Hematopoietic multipotent progenitor cell treated with erythropoietin and hydrocortisone succinate and interleukin-3 and kit ligand, for 15 days (in vitro differentiated cells): Measurements from ENCODE around the gene LRRC58.
"Not testable (repeated sequence)": the region's sequence is repeated elsewhere in the genome, so short reads cannot be mapped to it uniquely, and the experiment has no call there.

Source experiments
- DNase-seq: peaks from one replicate; pipeline ENCODE4 v3.0.0-alpha.2; 2015; ENCODE audit warnings: low spot score

The LRRC58 gene

GRCh38 chr3:120348991-120349854, at the start of gene LRRC58:
TSS of gene LRRC58 (minus strand) at chr3:120349354. CDS start at chr3:120349243, 111 bp downstream.
- DNase-seq: peak; percentile 88

DNA sequence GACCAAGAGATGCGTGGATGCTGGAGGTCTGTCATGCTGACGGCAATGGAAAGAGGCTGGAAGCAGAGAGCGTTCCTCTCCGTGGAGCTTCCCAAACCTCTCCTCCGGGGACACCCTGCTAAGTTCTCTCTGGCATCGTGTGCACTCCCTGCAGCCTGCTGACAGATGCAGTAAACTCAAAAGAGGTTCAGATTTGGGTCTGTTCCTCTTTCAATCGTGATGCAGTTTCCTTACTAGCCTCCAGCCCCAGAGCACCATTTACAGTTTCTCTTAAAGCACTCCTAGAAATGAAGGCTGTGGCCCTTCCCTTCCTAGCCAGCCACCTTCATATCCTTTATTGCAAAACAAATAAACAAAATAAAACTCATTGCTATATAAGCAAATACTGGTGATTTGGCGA, 47.3 kb upstream of the LRRC58 start:
- no peak for DNase-seq

DNA sequence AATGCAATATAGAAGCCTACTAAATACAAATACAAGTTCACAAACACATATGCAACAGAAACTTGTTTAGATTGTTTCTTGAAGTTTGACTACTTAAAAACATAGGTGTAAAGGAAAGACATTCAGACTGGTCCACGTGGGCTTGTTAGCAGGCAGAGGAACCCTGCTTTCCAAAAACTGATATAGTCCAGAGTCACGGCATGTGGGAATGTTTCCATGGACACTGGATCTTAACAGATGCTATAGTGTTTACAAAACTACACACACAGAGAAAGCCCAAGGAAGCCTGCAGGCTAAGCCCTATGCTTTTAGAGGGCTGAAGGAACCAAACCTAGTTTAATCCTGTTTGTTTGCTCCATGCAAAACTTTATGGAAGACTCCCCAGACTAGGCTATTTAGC, 45.2 kb upstream of the LRRC58 start:
- no peak for DNase-seq

GRCh38 chr3:120393761-120394160, 44.6 kb upstream of the LRRC58 start:
- DNase-seq: no peak

GRCh38 chr3:120393243-120393642, 44.1 kb upstream of the LRRC58 start:
- DNase-seq: no peak

GRCh38 chr3:120382941-120383447, 33.8 kb upstream of the LRRC58 start:
- DNase-seq: no peak

GRCh38 chr3:120381503-120381902, 32.3 kb upstream of the LRRC58 start:
- DNase-seq: no peak

- DNase-seq: not testable (repeated sequence)
Measured at GRCh38 chr3:120377948-120378347, 28.8 kb upstream of the LRRC58 start.

GRCh38 chr3:120370463-120370862, 21.3 kb upstream of the LRRC58 start:
- no peak for DNase-seq

DNA sequence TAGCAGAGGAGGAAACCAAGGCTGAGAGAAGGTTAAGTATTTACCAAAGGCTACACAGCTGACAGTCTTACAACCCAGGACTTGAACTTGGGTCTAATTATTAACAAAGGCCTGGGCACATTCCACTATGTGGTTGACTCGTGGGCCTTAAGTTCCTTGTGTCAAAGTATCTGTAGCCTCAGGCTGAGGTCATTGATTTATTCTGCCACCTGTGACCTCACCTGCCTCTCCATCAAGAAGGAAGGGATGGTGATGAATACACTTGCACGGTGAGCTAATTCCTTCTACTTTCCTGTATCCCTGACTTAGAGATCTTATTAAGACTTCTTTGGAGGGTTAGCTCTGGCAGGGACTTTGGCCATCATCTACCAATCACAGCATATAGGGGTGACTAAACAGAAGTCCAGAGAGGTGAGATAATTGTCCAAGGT, 19.9 kb upstream of the LRRC58 start:
- DNase-seq: no peak

DNA sequence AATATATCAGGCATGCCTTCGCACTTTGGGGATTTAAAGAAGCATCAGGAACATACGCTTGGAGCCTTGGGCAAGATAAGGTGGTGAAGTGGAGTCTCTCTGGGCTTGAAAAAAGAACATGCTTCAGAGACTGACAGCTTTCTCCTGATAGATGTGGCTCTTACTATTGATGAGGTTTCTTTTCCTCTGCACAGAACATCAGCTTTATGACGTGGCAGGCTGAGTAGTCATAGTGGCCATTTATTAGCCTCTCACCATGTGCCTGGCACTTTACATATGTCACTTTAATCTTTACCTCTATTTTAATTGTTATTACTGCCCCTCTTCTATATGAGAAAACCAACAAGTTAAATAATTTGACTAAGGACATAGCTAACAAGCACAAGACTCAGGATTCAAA, 19.0 kb upstream of the LRRC58 start:
- DNase-seq: no peak

DNA sequence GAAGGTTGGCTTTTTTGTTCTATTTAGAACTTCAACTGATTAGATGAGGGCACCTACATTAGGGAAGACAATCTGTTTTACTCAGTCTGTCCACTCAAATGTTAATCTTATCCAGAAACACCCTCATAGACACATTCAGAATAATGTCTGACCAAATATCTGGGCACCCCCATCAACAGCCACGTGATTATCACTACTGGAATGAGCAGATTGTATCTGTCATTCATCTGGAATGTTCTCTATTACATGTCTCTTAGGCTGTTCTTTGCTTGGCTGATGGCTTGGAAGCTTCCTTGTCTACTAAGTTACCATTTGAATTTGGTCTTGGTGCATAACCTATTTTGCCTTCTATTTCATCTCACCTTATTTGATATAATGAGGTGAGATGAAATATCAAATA, 15.7 kb upstream of the LRRC58 start:
- DNase-seq: no peak

DNA sequence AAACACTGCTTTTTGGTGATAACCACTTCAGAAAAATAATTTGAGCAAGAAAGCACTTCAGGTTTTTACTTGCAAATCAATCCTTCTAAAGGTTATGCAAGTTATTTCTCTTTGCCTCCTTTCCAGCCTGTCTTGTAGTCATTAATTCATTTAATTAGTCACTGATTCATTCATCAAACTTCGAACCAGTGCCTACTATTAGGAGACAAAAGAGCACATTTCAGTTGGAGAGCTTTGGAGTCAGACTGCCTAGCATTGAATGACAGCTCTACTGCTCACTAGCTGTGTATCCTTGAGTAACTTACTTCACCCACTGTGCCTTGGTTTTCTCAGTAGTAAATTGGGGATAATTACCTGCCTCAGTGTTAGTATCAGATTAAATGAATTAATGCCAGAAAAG, 14.9 kb upstream of the LRRC58 start:
- no peak for DNase-seq

DNA sequence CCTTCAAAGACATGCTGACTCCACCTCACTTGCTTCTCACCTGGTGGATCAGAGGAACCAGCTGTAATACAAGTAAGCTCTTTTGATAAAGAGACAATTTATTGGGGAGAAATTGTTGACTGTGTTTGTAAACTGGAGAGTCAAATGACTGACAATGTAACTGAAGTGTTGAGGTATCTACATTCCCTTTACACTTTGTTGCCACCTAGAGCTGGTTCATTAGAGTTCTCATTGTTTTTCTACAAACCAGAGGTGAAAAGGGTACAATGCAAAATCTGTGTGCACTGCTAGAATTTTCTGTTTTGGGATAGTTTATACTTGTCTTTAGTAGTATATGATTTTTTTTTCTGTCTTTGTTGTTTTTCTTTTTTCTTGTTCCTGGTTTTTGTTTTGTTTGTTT, 8.7 kb upstream of the LRRC58 start:
- no peak for DNase-seq

DNA sequence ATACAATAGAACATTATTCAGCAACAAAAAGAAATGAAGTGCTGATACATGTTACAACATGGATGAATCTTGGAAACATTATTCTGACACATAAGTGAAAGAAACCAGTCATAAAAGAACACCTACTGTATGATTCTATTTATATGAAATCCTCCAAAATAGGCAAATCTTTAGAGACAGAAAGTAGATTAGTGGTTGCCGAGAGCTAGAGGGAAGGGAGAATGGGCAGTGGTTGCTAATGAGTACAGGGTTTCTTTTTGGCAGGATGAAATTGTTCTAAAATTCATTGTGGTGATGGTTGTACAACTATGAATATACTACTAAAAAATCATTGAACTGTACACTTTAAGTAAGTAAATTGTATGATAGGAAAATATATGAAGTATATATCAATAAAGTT, 6.3 kb upstream of the LRRC58 start:
- DNase-seq: no peak

DNA sequence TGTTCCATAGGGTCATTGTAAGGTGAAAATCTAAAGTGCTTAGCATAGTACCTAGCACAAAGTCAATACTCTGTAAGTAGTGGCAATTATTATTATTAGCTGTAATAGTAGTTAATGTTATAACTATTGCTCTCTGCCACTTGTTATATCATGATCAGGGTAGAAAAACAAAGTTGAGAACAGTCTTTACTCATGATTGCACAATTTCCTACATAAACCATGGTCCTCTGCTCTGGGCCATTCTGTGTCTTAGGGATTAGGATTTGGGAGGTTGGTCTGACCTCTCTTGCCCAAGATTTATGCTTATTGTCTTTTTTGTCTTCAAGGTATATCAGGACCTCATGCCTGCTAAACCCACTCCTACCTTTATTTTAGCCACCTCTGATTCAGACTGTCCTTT, 4.3 kb upstream of the LRRC58 start:
- DNase-seq: no peak

DNA sequence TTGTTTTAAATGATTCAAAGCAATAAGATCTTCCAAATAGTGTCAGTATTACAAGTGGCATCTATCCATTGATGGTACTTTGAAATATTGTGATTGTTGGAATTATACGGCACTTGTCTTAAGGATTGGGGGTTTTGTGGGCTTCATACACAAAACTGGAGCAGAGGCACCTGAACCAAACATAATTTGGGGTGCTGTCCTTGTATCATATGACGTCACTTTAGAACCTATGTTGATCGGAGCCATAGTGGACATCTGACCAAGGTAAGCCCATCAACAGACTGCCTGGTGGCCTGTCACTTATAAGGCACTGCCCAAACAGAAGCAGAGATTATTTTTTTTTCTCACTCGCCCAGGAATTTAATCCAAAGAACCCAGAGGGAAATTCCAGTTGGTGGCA, 2.9 kb upstream of the LRRC58 start:
- no peak for DNase-seq

GRCh38 chr3:120350401-120350941, 1.3 kb upstream of the LRRC58 start:
- peak; percentile 62 for DNase-seq

DNA sequence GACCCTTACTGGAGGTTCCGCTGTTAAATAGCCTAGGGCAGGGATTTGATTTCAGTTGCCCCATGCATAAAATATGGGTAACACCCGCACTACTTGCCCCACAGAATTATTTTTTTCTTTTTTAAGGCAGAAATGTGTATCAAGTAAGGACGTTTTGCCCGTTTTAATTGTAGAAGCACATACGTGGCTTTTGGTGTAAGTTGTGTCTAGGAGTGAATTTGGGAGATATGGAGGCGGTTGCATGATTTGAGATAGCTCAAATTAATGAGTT, 636 bp upstream of the LRRC58 start:
- peak; percentile 32 for DNase-seq

GRCh38 chr3:120348065-120348990, 826 bp downstream of the LRRC58 start:
- peak; percentile 43 for DNase-seq

- no peak for DNase-seq
Measured at GRCh38 chr3:120344349-120344748, 4.8 kb downstream of the LRRC58 start.

DNA sequence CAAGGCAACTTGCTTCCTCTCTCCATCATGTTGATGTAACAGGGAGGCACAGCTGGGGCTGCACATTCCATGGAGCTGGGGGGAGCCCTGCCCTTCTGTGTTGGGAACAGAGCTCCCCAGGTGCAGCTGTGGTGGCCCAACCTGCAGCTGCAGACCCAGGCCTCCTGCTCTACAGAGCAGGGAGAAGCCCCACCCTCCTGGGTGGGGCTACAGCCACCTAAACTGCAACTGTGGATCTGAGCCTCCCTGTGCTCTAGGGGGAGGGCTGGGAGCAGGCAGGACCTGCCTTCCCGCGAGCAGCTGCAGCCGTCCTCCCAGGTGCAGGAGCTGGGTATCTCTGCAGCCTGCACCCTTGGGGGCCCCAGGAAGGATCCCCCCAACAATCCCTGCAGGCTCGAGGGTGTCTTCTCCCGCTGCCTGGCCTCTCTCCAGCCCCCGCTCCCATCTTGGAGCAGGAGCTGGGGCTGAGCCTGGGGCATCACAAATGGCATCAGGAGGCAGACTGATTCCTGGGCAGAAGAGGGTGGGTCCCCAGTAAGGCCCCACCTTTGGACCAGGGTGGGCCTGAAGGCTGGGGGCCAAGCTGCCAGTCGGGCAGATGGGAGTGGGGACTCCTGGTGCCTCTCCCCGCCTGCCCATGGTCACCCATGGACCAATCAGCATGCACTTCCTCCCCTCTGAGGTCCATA, 7.4 kb downstream of the LRRC58 start:
- no peak for DNase-seq
